ENCODE results near the gene RAPGEF3.

Gene RAPGEF3

DNA sequence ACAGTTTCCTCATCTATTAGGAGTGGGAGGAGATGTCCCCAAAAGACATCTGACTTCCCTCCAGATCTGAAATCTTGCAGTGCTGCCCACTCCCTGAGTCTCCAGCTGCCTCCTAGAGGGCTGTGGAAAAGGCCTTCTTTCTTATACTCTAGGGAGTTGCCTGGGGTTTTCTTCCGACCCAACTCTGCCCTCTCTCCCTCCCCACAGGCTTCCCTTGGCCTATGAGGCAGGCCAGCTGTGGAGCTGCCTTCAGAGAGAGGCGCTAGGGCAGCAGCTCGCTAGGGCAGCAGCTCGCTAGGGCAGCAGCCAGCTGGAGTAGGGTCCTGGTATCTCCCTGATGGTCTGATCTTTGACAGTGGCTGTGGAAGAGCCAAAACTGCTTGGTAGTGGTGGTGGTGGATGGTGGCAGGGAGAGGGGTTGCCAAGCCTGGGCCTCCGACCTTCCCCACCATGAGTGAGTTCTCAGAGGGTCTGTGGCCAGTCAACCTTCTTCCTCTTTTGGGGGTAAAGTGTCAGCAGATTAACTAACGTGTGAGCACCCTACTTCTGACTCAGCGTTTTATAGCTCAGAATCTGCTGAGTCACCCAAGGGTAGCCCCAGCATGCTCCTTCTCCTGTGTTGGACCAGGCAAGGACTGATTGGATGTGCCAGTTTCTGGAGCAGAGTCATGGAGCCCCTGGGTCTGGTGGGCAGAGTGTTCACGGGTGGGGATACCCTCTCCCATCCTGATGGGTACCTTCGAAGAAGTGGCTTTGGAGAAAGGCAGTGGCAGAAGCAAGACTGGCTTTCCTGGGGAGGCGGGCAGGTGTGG lies 16.6 kb upstream of the RAPGEF3 start:
- no peak for DNase-seq

DNA sequence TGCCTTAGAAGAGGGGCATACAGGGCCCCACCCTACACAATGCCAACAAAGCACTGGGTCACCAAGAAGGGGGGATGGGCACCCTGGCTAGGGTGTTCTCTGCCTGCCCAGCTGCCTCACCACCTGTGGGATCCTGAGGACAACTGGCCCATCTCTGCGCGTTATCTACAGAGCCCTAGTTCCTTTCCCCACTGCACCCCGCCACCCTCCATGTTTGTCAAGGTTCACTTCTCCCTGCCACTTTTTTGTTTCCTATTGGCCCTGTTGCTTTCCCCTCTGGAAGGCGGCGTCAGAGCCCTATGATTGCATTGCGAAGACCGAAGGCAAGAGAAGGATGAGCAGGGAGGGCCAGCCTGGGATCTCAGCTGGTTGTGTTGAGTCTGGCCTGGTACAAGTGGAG lies 16.0 kb upstream of the RAPGEF3 start:
- DNase-seq, result no peak

DNA sequence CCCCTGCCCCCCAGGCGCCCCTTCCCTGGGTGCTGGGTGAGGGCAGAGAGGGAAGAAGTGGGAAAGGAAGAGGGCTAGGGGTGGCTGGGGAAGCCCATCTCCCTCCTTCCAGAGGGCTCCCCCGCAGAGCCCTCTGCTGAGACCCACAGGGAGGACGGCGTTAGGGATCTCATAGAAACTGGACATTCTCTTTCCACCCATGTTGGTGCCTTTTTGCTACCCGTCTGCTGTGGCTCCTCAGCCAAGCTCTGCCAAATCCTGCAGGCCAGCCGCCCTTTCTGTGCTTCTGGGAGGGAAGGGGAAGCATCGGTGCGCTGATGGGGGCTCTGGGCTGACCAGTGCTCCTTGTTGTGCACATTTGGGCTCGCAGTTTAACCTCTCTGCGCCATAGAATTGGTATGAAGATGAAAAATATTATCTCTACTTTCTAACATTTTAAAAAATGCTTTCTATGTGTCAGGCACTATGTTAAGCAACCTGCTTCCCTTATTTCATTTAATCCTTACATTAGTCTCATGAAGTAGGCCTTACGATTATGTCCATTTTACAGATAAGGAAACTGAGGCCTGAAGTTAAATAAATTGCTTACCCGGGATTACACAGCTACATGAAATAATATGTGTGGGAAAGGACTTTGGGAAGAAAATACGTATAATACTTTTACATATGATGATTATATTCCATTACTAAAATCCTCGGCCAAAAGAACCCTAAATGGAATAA lies 15.3 kb upstream of the RAPGEF3 start:
- no peak for DNase-seq

DNA sequence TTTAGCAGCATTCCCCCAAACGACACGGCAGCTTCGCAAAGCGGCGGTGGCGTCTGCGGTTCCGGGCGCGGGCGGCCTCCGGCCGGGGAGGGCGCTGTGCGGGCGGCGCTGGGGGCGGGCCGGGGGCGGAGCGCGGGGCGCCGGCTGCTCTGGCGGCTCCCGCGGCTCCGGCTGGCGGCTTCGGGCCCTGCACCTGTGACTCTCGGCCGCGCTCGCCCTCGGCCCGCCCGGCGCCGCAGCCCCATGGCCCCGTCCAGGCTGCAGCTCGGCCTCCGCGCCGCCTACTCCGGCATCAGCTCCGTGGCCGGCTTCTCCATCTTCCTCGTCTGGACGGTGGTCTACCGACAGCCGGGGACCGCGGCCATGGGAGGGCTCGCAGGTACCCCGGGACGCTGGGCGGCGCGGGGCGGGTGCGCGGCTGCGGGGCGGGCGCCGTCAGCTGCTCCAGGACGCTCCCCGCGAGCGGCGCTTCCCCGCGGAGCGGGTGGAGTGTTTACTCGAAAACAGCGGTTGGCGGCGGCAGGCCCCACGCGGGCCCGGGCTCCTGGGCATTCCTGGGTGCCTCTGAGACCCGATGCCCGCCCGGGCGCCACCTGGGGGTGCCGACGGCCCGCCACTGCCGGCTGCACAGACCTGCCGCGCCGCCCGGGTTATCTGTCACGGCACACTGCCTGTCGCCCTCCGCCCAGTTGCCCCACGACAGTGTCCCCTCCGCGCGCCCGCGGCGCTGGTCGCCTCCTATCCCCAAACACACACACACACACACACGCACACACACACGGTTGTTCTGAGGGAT lies 14.6 kb upstream of the RAPGEF3 start, which contains the start of gene SLC48A1:
Gene SLC48A1, plus strand, starts transcription at position 177 of the 796 bp plus-strand sequence. Its CDS starts 67 bp downstream, at position 244.
- DNase-seq, result peak; percentile 50

DNA sequence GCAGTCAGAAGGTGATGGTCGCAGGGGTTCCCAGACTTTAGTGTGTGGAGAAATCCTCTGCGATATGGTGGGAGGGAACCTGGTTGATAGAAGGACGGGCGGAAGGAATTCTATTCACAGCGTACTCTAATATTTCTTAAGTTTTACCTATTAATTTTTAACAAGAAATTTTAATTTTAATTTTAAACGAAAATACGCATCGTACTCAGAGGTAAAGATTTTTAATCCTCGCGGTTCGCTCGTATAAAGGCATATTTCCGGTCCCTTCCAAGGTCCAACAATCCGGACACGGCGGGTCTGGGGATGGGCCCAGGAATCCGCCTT lies 14.0 kb upstream of the RAPGEF3 start:
- DNase-seq, result no peak

DNA sequence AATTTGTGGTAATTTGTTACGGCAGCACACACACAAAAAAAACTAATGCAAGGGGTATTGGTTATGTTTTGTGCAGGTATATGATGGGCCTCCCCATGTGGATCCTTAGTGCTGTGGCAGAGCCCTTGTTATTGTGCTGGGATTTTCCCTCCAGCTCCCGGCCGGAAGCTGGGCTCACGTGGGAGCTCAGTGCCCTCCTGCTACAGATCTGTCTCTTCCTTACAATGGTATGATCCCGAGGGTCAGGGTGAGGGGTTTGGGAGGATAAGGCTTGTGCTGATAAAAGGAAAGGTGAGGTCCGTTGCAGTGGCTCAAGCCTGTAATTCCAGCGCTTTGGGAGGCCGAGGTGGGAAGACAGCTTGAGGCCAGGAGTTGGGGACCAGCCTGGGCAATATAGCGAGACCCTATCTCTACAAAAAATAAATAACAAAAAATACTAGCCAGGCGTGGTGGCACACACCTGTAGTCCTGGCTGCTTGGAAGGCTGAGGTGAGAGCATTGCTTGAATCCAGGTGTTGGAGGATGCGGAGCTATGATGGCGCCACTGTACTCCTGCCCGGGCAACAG lies 13.5 kb upstream of the RAPGEF3 start:
- no peak for DNase-seq

DNA sequence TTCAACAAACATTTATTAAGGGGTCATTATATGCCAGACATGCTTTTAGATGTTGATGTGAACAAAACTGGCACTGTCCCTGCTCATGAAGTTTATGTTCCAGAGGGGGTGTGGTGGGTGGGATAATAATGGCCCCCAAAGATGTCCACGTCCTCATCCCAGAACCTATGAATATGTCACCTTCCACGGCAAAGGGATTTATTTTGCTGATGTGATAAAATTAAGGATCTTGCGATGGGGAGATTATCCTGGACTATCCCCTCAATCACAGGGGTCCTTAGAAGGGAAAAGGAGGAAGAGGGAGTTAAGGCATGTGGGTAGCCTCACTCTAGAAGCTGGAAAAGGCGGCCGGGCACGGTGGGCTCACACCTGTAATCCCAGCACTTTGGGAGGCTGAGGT lies 12.6 kb upstream of the RAPGEF3 start:
- no peak for DNase-seq

DNA sequence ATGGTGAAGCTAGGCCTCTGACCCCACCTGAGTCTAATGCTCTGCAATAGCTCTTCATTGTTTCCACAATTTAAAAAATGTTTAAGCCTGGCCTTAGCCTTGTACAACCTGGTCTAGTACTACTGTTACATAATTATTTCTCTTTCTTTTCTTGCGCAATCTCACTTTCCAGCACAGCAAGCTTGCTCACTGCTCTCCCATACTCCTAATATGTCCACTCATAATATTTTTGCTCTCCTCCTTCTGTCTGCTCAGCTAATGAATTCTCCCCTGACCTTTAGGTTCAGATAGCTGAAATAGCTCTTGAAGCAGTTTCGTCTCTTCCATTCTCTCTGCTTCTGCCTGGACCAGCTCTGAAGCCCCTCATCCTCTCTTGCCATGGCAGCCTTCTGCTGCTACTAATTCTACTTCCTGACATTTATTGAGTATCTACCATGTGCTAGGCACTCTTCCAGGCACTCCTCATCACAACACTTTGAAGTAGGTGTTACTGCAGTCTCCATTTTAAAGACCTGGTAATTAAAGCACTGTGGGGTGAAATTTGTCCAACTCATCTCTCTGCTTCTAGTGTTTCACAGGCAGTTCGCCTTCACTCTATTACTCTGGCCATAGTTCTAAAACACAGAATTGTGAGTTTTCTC lies 11.5 kb upstream of the RAPGEF3 start:
- DNase-seq, result no peak

DNA sequence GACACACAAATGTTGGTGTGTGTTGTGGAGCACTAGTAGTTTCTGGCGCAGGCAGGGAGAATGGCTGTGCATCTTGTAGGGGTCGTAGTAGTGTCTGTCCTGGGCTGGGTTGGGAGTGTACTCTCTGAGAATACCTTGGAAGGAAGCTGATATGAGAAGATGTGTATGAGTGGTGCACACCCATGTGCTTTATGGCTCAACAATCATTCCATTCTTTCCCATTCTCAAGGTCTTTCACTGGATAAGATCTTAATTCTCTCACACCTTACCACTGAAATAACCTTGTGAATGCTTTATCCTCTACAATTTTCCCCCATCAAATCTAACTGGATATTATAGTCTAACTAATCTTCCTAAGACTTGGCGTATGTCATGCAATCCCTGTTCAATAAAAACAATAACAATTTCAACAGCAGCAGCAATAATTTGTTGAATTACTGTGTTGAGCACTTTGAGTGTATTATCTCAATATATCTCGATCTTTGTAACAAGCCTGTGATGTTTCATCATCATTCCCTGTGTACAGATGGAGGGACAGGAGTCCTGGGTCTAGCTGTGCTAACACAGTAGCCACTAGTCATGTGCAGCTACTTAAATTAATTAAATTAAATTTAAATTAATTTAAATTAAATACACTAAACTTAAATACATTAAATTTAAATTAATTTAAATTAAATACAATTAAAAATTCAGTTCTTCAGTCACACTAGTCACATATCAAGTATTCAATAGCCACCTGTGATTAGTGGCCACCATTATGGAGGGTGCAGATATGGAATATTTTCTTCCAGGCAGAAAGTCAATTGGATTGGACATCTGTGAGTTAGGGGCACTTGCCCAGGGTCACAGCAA lies 10.8 kb upstream of the RAPGEF3 start:
- DNase-seq, result no peak

DNA sequence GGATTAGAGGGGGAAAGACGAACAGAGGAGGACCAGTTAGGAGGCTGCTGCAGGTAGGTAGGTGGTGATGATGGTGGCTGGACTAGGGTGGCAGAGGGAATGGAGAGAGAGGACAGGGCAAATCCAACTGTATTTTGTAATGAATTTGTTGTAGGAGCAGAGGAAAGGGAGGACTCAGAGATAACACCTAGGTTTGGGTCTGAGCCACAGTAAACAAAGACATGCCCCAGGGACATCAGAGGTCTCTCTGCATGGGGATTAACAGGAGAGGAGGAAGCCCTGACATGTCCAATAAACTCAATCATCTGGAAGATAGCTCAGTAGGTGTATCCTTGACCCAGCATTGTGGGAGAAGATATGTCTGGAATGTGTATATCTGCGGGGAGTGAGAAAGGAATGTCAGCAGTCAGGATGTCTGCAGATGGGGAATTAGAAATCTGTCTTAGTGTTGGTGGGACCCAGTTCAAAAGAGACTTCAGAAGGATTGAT lies 9.7 kb upstream of the RAPGEF3 start:
- DNase-seq, result no peak

DNA sequence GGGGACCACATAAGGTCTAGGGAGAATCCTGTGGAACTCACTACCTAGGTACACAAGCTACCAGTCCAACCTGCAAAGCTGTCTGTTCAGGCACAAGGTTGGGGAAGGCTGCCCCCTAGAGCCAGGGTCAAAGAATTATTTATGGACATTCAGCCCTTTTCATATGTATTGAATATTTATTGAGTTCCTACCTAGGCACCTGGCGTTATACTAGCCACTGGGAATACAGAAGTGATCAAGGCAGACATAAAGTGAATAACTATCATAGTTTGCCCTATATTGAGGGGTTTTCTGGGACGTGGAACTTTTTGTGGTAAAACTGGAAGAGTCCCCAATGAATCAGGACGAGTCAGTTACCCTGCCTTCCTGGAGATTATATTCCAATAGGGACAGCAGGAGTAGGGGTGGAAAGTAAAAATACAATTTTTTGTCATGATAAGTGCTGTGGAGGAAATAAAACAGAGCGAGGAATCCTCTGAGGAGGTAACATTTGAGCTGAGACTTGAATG lies 8.6 kb upstream of the RAPGEF3 start:
- DNase-seq, result no peak

DNA sequence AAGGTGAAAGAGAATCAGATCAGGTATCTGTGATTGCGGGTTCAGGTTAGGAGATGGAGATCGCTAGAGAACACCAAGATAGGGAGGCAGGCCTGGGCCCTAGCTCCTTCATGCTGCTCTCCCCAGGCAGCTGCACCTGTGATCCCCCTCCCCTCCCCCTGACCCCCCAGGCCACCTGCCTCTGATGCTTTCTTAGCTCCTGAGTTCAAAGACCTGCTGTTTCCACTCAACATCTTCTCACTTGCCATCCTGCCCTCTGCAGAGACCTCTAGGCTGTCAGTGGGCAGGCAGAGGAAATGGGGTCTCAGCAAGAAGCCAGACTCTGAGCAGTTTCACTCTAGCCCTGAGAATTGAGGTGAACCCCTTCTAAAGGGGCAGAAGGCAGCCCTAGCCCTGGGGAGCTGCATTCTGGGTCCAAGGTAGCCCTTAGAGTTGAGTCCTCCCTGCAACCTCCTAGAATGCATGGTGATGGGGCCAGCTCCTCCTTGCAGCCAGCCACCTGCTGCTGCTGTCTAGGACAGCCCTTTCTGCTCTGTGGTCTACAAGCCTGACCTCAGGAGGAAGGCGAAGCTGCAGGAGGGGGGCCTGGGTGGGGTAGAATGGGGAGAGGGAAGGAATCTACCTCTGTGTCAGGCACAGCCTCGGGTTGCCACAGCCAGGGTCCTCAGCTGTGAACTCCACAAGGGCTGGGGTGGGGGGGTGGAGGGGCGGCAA lies 8.0 kb upstream of the RAPGEF3 start:
- no peak for DNase-seq

DNA sequence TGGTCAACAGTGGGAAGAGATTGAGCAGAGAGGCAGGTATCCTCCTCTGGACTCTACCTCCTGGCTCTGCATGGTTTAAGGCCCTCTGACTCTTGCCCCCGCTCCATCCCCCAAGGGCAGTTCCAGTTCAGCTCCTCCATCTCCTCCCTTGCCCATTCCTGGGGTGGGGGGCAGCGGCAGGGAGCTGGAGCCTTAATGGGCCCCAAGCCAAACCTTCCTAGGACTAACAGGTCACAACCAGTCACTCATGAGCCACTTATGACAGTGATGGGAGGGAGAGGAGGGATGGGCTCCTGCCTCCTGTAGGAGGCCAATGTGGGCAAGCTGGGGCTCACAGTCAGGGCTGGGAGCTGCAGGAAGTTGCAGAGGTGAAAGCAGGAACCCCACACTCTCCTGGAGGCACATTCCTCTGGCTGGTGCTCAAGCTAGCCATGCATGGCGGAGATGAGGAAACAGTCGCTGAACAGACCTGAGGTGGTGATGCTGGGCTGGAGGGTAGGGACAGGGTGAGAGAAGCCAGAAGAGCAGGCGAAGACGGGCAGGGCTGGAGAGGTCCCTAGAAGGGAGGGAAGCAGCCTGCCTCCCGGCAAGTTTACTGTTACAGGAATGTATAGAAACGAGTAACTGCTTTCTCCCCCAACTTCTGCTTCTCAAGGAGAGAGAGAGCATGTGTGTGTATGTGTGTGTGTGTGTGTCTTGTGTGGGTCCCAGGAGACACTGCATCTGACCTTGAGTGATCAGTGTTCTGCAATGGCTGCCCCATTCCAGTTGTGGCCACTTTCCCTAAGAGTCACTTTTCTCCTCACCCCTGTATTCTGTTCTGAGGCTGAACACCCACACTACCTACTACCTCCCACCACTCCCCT lies 5.0 kb upstream of the RAPGEF3 start:
- DNase-seq, result no peak

DNA sequence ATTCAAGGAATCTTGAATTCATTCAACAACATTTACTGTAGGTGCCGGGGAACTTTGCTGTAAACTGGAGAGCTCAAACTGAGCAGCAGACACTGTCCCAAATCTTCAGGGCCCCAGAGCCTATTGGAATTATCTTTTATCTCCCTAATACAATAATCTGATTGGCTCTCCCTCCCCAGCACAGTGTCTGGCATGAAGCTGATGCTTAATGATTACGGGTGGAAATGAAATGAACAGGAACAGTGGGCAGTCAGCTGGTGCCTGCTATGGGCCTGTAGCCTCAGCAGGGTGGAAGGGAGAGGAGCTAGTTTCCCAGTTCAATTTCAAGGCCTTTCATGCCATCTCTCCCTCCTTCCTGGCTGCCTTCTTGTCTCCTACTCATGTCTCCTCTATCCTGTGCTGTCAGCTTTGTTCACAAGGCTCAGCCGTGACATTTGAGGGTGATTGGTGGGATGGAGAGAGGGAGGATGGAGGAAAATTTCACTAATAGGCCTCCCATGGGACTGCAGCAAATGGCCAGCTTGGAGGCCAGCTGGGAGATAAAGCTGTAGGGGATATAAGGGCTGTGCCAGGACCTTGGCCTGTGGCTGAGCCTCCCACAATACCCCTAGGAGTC lies 4.3 kb upstream of the RAPGEF3 start:
- no peak for DNase-seq

DNA sequence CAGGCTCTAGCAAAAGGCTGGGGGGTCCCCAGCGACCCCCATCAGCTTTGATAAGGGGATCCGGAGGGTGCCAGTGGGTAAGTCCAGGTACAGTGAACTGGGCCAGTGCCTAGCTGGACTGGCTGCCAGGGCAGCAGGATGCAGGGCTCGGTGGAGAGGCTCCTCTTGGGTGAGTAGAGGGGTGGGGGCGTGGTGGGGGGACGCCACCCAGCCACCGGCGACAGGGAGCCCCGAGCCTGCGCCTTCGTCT lies 171 bp downstream of the RAPGEF3 start:
- no peak for DNase-seq

DNA sequence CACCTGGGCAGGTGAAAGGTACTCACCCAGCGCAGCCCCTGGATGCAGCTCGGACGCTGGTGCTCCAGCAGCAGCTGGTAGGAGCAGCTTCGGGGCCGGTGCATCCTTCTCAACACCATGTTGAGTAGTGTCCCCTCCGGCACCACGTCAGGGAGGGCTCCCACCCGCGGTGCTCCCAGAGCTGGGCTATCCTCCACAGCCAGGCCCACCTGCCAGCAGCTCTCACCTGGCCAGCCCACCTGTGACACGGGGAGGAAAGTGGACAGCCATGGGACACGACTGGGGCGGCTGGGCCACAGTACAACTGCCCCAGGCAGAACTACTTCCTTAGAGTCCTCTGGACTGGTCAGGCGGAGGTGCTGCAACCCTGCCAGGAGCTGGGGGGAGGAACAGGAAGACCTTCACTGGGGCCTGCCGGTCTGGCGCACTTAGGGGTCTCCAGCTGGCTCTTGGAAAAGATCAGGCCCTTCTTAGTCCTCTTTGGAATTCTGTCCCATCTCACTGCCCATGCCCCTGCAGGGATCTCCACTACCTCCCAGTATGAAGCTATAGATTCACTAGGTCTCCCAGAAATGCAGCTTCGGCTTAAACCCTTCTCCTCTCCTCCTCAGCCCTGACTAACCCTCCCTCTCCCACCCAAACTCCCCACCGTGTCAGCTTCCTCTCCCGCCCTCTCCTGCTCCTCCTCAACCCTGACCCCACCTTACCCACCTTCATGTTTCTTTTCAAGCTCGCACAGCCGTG lies 668 bp downstream of the RAPGEF3 start:
- no peak for DNase-seq

DNA sequence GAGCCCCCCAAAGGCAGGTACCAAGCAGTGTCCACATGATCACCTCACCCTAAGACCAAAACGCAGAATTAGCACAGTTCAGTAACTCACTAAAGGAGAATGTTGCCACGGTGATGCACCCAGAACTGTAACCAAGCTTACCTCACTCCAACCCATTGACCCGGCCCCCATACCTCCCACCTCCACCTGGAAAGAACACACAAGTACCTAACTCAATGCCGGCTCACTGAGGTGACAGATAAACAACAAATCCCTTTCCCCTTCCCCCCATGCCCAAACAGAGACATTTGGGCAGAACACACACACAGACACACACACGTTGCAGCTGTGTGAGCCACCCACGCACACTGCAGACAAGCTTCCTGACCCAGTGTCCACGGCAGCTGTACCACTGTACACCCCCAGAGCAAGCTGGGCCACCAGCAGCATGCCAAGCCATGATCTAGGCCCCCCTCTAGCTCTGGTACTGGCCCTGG lies 1.3 kb downstream of the RAPGEF3 start:
- no peak for DNase-seq

DNA sequence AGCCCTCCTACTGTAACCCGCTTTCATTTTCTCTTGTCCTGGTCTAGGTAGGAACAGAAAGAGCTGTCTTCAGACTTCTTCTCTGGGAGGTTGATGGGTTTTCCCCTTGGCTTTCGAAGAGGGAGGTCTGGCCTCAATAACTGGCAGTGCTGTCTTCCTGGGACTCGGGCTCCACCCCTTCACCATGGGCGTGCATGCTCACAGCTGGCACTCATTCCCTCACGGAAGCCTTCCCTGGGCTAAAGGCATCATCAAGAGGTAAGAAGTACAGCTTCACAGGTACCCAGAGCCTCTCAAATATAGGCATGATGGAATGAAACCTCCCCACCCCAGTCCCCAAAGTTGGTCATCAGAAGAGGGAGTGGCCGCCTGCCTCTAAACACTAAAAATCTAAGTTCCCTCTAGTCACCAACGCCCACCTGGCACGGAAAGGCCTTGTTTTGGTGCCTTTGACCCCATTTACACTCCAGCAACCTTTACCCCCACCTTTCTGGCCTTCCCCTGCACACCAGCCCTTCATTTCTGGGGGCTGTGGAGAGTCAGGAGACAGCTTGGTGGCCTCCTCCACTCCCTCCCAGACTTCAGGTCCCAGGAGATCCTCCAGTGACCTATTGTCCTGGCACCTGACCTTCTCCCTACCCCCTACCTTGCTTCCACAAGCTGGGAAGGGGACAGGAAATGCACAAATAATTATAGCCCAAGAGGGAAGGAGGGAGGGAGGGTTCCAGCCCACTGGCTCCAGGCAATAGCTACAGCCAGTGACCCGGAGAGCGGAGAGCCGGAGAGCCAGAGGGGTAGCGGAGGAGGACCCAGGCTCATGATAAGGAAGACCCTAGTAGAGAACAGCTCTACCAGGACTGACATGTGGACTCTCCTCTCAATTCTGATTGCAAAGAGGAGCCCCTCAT lies 2.8 kb downstream of the RAPGEF3 start:
- no peak for DNase-seq

Measured in NCI-H510A (cell line).